NCI-H1092 (cell line): ENCODE data around the gene MAVS.

Experiments used
- DNase-seq: peaks from one replicate; lab custom pipeline; 2025; lab: John Stamatoyannopoulos, UW

Gene MAVS

DNA sequence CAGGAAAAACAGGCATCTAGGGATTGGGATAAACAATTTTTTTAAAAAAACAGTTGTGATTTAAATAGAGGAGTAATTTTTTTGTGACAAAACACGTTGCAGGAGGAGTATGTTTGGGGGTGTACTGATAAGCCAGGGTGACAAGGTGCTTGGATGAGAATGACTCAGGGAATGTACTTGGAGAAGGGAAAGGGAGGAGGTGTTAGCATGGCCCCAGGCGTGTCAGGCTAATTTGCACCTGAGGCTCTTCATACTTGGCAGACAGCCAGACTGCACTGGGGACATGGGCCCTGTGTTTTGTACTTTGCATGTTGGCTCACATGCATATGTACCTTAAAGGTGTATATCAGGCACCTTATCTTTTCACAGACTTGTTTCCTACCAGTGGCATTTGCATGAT lies 65.3 kb downstream of the MAVS start:
- no peak for DNase-seq

DNA sequence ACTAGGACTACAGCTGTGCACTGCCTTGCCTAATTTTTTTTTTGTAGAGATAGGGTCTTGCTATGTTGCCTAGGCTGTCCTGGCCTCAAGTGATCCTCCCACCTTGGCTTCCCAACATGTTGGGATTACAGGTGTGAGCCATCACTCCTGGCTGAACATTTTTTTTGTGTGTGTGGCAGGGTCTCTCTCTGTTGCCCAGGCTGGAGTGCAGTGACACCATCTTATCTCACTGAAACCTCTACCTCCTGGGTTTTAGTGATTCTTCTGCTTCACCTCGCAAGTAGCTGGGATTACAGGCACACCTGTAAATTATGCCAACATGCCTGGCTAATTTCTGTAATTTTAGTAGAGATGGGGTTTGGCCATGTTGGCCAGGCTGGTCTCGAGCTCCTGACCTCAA lies 67.8 kb downstream of the MAVS start:
- no peak for DNase-seq

DNA sequence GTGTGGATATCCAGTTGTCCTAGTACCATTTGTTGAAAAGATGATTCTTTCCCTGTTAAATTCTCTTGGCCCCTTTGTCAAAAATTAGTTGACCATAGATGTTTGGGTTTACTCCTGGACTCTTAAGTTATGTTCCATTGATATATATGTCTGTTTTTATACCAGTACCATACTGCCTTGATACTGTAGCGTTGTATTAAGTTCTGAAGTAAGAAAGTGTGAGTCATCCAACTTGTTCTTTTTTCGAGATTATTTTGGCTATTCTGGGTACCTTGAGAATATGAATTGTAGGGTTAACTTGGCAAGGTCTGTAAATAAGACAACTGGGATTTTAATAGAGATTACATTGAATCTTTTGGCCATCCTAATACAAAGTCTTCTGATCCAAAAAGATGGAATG lies 69.1 kb downstream of the MAVS start:
- DNase-seq = no peak

- DNase-seq = no peak
Measured at GRCh38 chr20:3916364-3916763, 69.7 kb downstream of the MAVS start.

DNA sequence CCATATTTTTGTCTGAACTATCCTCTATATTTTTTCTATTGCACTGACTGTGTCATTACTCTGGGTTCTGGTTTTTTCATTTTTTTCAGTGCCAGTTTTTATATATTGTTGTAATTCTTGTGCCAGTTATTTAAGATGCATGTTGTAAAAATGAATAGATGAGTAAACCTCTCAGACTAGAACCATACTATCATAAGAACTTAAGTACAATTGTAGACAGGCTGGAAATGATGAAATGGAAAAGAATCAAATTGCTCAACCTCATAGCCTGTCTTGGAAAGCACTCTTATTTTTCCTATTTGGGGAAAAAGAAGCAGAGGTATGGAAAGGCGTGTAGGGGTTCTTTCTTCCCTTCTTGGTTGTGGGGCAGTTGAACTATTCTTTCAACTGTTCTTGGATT lies 72.7 kb downstream of the MAVS start:
- no peak for DNase-seq

- no peak for DNase-seq
Measured at GRCh38 chr20:3922223-3922982, 75.8 kb downstream of the MAVS start.

DNA sequence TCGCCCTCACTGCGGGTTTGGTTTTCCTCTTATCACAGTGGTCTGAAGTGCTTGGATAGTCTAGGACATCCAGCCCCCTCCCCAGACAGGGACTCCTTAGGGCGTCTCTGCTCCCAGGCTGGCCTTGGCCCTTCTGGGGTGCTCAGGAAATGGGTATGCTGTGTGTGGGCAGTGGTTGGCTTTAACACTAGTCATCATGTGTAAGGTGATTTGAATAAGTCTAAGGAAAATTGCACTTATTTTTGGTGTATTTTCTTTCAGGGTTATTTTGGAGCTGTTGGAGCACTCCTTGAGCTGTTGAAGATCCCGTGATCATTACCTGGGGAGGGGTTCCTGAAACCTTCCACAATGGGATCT lies 76.3 kb downstream of the MAVS start:
- DNase-seq = no peak

- no peak for DNase-seq
Measured at GRCh38 chr20:3923818-3924217, 77.2 kb downstream of the MAVS start.

GRCh38 chr20:3924304-3925112 lies 77.9 kb downstream of the MAVS start:
- no peak for DNase-seq

GRCh38 chr20:3925113-3925695 lies 78.6 kb downstream of the MAVS start:
- no peak for DNase-seq
